Aorta (tissue), 5 donors: Measurements from ENCODE around the gene PPEF2. TPM values are rescaled to one million over a fixed set of nuclear protein-coding genes. Genes with fewer than 3 reads are reported as not detected.
"Not testable (repeated sequence)": the region's sequence is repeated elsewhere in the genome, so short reads cannot be mapped to it uniquely, and the experiment has no call there.

Source experiments
- ATAC-seq: fragments of 200-7000 bp; cut with Tn5 transposase; one replicate; pipeline ENCODE4 v1.9.1; 2022; ENCODE audit warnings: moderate library complexity; ENCODE audit not compliant: low FRiP score
- DNase-seq, 2 donors: peaks; one replicate each; pipeline ENCODE4 v3.0.0-alpha.2; 2020
- H3K27ac ChIP-seq, 2 donors: one replicate each; pipeline ENCODE4 v1.5.1; 2013; ENCODE audit warnings: low read length in 2 of 2, mild to moderate bottlenecking in 2 of 2, moderate library complexity in 2 of 2, control low read depth in 1 of 2, inconsistent platforms in 1 of 2, low read depth in 1 of 2
- H3K27me3 ChIP-seq, 2 donors: one replicate each; pipeline ENCODE4 v1.6.1; 2013; ENCODE audit warnings: control low read depth in 1 of 2, low read length in 1 of 2, mild to moderate bottlenecking in 1 of 2, moderate library complexity in 1 of 2; ENCODE audit not compliant: insufficient read depth in 2 of 2, control insufficient read depth in 1 of 2
- H3K36me3 ChIP-seq, 2 donors: one replicate each; pipeline ENCODE4 v1.6.1; 2013; ENCODE audit warnings: control low read depth in 1 of 2, low read length in 1 of 2, mild to moderate bottlenecking in 1 of 2; ENCODE audit not compliant: insufficient read depth in 2 of 2, control insufficient read depth in 1 of 2
- H3K4me1 ChIP-seq, 2 donors: one replicate each; pipeline ENCODE4 v1.6.1; 2013; ENCODE audit warnings: low read length in 2 of 2, control low read depth in 1 of 2, mild to moderate bottlenecking in 1 of 2, moderate library complexity in 1 of 2; ENCODE audit not compliant: insufficient read depth in 2 of 2, control insufficient read depth in 1 of 2
- H3K4me3 ChIP-seq, 2 donors: one replicate each; pipeline ENCODE4 v1.5.1; 2013; ENCODE audit warnings: low read length in 2 of 2, control low read depth in 1 of 2, mild to moderate bottlenecking in 1 of 2
- H3K9me3 ChIP-seq: one replicate; pipeline ENCODE4 v1.6.1; 2013; ENCODE audit warnings: mild to moderate bottlenecking, low read length; ENCODE audit not compliant: control insufficient read depth
- WGBS, 2 donors: extraction: QIAGEN DNeasy Blood & Tissue Kit; methylation state at CpG; one replicate each; pipeline ENCODE4 v1.1.7; 2013; 5-methylcytosine and 5-hydroxymethylcytosine counted together
- intact Hi-C, 2 donors: fragments of 100-400 bp; cut with DNase I; formaldehyde crosslinking; loops; one replicate each; pipeline versions ENCODE4 v1.14.2 to v1.15.0; 2022
- polyA plus RNA-seq, 2 donors: library from polyadenylated mRNA; stranded (reverse); fragments of 200-250 nt; gene quantifications; one replicate each; pipeline ENCODE4 v1.2.3, GENCODE V29; 2013
- total RNA-seq, 2 donors: library from RNA; stranded (reverse); fragmentation: NEBNext Ultra II Directional; extraction: Animal tissue kit (Norgen Biotek cat#: 25700); gene quantifications; one replicate each; pipeline ENCODE4 v1.2.1, GENCODE V29; 2021
- donor health status: healthy with polysubstance abuse.
- donor health status: Bipolar disorder and iron deficiency.
- donor health status: DM: no; HTN: no; CAD: no.
- donor health status: DM: no; HTN: no; CAD: no.
- donor health status: DM: yes; HTN: yes; CAD: no.

PPEF2 gene
- total and polyA plus RNA-seq, 4 donors: 0.15 to 0.36 (median 0.32) TPM; not detected in 1

DNA sequence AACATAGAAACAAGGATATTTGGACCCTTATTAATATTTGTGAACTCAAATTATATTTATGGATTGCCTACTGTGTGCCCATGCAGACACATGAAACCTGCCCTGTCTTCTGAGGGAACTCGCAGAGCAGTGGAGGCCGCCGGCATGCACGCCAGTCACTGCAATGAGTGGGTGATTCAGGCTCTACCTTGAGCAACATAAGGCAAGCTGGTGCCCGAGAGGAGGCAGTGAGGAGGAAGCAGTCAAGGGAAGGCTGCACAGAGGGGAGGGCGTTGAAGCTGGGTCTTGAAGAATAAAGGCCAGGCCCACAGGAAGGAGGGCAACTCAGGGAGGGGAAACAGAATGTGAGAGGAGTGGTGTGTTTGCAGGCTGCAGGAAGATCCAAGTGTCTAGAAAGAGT is 52.8 kb downstream of the PPEF2 start:
- Histone ChIP-seq H3K27me3 (no peaks in the 10 kb centered on the region), H3K4me3 (no peak overlapping the region), H3K36me3 (no peaks in the 10 kb centered on the region), H3K27ac (no peak overlapping the region), H3K9me3 (no peaks in the 10 kb centered on the region), H3K4me1 (no peaks in the 10 kb centered on the region)
- WGBS, 2 donors: 83 to 85% methylated on average over 6 of the region's 6 CpGs
- intact Hi-C loops: loop anchor here in 1 of 2 donors (5.0 to 10.0 kb wide), 2 partner anchors 197 to 215 kb away; partner anchors contain the start of gene CDKL2
- DNase-seq (no peak), ATAC-seq (no peak)

- Histone ChIP-seq H3K9me3 (no peaks in the 10 kb centered on the region), H3K27me3 (no peaks in the 10 kb centered on the region), H3K27ac (no peak overlapping the region), H3K4me3 (no peak overlapping the region), H3K4me1 (no peaks in the 10 kb centered on the region), H3K36me3 (no peaks in the 10 kb centered on the region)
- ATAC-seq (no peak), DNase-seq (no peak)
- WGBS, 2 donors: 72% methylated on average over 4 of the region's 4 CpGs
- intact Hi-C loops: loop anchor here in 1 of 2 donors (5.0 to 10.0 kb wide), 2 partner anchors 197 to 214 kb away; partner anchors contain the start of gene CDKL2
These were observed 53.4 kb downstream of the PPEF2 start for GRCh38 chr4:75848891-75849290.

- H3K4me3 ChIP-seq, H3K9me3 ChIP-seq, H3K27ac ChIP-seq, H3K36me3 ChIP-seq, H3K4me1 ChIP-seq, H3K27me3 ChIP-seq: not testable (repeated sequence)
- ATAC-seq: peak; percentile 87
- intact Hi-C loops: loop anchor here in 1 of 2 donors (5.0 to 10.0 kb wide), 2 partner anchors 196 to 213 kb away; partner anchors contain the start of gene CDKL2
- peak in 1 of 2 donors; percentile 50 for DNase-seq
- WGBS, 2 donors: 21 to 24% methylated on average over 14 of the region's 14 CpGs
These were observed 54.0 kb downstream of the PPEF2 start for GRCh38 chr4:75848171-75848760.

DNA sequence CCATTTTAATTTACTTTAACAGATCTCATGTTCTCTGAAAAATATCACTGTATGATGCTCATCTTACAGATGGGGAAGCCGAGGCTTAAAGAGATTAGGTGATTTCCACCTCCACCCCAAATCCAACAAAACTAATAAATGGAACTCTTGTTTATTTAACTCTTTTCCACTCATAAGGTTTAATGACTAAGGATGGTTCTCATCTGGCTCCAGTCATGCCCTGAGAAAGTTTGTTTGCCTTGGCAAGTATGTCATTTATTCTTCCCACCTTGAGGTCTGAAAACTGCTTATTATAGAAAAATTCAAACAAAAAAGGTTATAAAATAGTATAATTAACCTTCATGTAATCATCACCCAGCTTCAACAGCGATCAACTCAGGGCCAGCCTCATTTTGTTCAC is 56.3 kb downstream of the PPEF2 start:
- Histone ChIP-seq H3K27ac (no peak overlapping the region), H3K4me3 (no peak overlapping the region), H3K4me1 (no peaks in the 10 kb centered on the region), H3K27me3 (no peaks in the 10 kb centered on the region), H3K36me3 (no peaks in the 10 kb centered on the region), H3K9me3 (no peaks in the 10 kb centered on the region)
- ATAC-seq (no peak), DNase-seq (no peak)
- intact Hi-C loops: loop anchor here in 1 of 2 donors (5.0 to 10.0 kb wide), 2 partner anchors 194 to 211 kb away; partner anchors contain the start of gene CDKL2
- 94 to 95% methylated on average over 2 of the region's 2 CpGs for WGBS, 2 donors

DNA sequence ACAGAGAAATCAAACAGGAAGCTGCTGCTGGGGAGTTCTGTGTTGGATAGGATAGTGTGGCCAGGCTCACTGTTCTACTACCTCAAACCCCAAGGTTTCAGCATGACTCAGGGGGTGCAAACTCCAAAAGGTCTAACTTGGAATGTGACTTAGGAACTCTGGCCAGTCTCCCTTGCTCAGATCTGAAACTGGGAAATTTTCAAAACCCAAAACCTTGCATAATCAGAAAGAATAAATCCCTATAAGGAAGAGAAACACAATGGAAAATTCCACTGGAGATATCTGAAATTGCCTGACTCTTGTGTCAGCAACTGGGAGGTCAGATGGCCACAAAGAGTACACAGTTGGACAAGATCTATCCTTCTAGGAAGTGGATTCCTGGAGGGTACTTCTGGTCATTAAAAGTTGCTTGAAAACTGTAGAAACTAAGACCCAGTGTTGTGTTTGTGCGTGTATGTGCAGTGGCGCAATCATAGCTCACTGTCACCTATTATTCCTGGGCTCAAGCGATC is 58.0 kb downstream of the PPEF2 start:
- DNase-seq: no peak
- Histone ChIP-seq H3K4me3 (no peak overlapping the region), H3K27me3 (no peaks in the 10 kb centered on the region), H3K9me3 (no peaks in the 10 kb centered on the region), H3K36me3 (no peaks in the 10 kb centered on the region), H3K4me1 (no peaks in the 10 kb centered on the region), H3K27ac (no peak overlapping the region)
- 96 to 97% methylated on average over 3 of the region's 3 CpGs for WGBS, 2 donors
- ATAC-seq: peak; percentile 70
- intact Hi-C loops: loop anchor here in 1 of 2 donors (10.0 kb wide), 1 partner anchor 209 kb away; the partner anchor contains the start of gene CDKL2

- Histone ChIP-seq H3K9me3 (no peaks in the 10 kb centered on the region), H3K4me3 (no peak overlapping the region), H3K27me3 (no peaks in the 10 kb centered on the region), H3K27ac (no peak overlapping the region), H3K36me3 (no peaks in the 10 kb centered on the region), H3K4me1 (no peaks in the 10 kb centered on the region)
- DNase-seq: no peak
- 90 to 96% methylated on average over 4 of the region's 4 CpGs for WGBS, 2 donors
- intact Hi-C loops: loop anchor here in 1 of 2 donors (10.0 kb wide), 1 partner anchor 209 kb away; the partner anchor contains the start of gene CDKL2
- ATAC-seq: no peak
These were observed 58.7 kb downstream of the PPEF2 start for GRCh38 chr4:75843596-75843995.

- WGBS, 2 donors: 82 to 87% methylated on average over 8 of the region's 8 CpGs
- no peaks in the 10 kb centered on the region for H3K36me3 ChIP-seq
- DNase-seq (no peak), ATAC-seq (no peak)
- H3K9me3 ChIP-seq: no peaks in the 10 kb centered on the region
- H3K4me3 ChIP-seq: no peak overlapping the region
- H3K27ac ChIP-seq: no peak overlapping the region
- no peaks in the 10 kb centered on the region for H3K27me3 ChIP-seq
- no peaks in the 10 kb centered on the region for H3K4me1 ChIP-seq
- intact Hi-C loops: loop anchor here in 1 of 2 donors (10.0 kb wide), 1 partner anchor 207 kb away; the partner anchor contains the start of gene CDKL2
These were observed 60.4 kb downstream of the PPEF2 start for GRCh38 chr4:75841641-75842520.

- intact Hi-C loops: no loop called here
- Histone ChIP-seq H3K27ac (no peak overlapping the region), H3K36me3 (no peaks in the 10 kb centered on the region), H3K27me3 (no peaks in the 10 kb centered on the region), H3K9me3 (no peaks in the 10 kb centered on the region), H3K4me3 (no peak overlapping the region), H3K4me1 (no peaks in the 10 kb centered on the region)
- 92 to 93% methylated on average over 2 of the region's 2 CpGs for WGBS, 2 donors
- DNase-seq (no peak), ATAC-seq (no peak)
These were observed 67.5 kb downstream of the PPEF2 start for GRCh38 chr4:75834772-75835154.
